Activated CD8-positive, alpha-beta T cell treated with anti-CD3 and anti-CD28 coated beads for 36 hours (primary cell): ENCODE measurements around the gene PDE6A. TPM values are rescaled to one million over a fixed set of nuclear protein-coding genes. Genes with fewer than 3 reads are reported as not detected.

ENCODE experiments used
- ATAC-seq: fragments of 200-7000 bp; cut with Tn5 transposase; one replicate; pipeline ENCODE4 v1.10.0; 2021; ENCODE audit warnings: mild to moderate bottlenecking, moderate library complexity
- CTCF ChIA-PET: fragments of 350-600 bp; sonication (Branson Sonifier 250); formaldehyde crosslinking; loops from one replicate; lab custom pipeline; 2021; ENCODE audit warnings: antibody characterized with exemption; lab: Charles Lee
- POLR2A ChIA-PET: fragments of 350-600 bp; sonication (Branson Sonifier 250); formaldehyde crosslinking; loops from one replicate; lab custom pipeline; 2021; ENCODE audit warnings: antibody characterized with exemption; lab: Charles Lee
- DNase-seq: peaks from one replicate; pipeline ENCODE4 v3.0.0-alpha.2; 2020
- H3K27ac Mint-ChIP-seq: one replicate; pipeline ENCODE4 v1.8.0; 2021; ENCODE audit warnings: mild to moderate bottlenecking, mixed read lengths
- H3K27me3 Mint-ChIP-seq: one replicate; pipeline ENCODE4 v1.8.0; 2021; ENCODE audit warnings: mixed read lengths
- H3K36me3 Mint-ChIP-seq: one replicate; pipeline ENCODE4 v1.8.0; 2021; ENCODE audit warnings: low read depth, mixed read lengths
- H3K4me1 Mint-ChIP-seq: one replicate; pipeline ENCODE4 v1.8.0; 2021; ENCODE audit warnings: low read depth, mixed read lengths
- H3K4me3 Mint-ChIP-seq: one replicate; pipeline ENCODE4 v1.8.0; 2021; ENCODE audit warnings: mild to moderate bottlenecking, moderate library complexity, mixed read lengths
- H3K9me3 Mint-ChIP-seq: one replicate; pipeline ENCODE4 v1.8.0; 2021; ENCODE audit warnings: mixed read lengths
- CTCF ChIP-seq: fragments of 200-600 bp; IDR thresholded peaks from one replicate; pipeline ENCODE4 v1.8.0; 2022; ENCODE audit warnings: antibody characterized with exemption, mild to moderate bottlenecking
- intact Hi-C: fragments of 100-400 bp; cut with micrococcal nuclease; formaldehyde crosslinking; loops from one replicate; pipeline ENCODE4 v1.10.0; 2022
- total RNA-seq, 2 experiments: library from RNA; stranded (reverse); gene quantifications; one replicate each; pipeline ENCODE4 v1.2.3, GENCODE V29; 2021

PDE6A gene
- total RNA-seq, 2 experiments from 2014 or later = not detected

GRCh38 chr5:149936700-149937091 is 7.9 kb downstream of the PDE6A start:
- POLR2A ChIA-PET = no interaction called here

GRCh38 chr5:149936044-149936699 is 8.4 kb downstream of the PDE6A start:
- H3K27ac Mint-ChIP-seq = no peak overlapping the region
- H3K27me3 Mint-ChIP-seq = peaks cover 11% of the 10 kb centered on the region
- DNase-seq = no peak
- ATAC-seq = no peak
- no peaks in the 10 kb centered on the region for H3K36me3 Mint-ChIP-seq
- no peak for TF ChIP-seq CTCF
- ChIA-PET CTCF (interaction anchor here (1.1 to 4.5 kb wide), 5 partner anchors 18 to 110 kb away, joined by 3 to 27 read pairs (median 3); partner anchors contain the start of gene SLC26A2), POLR2A (no interaction called here)
- H3K4me1 Mint-ChIP-seq = no peaks in the 10 kb centered on the region
- H3K4me3 Mint-ChIP-seq = no peak overlapping the region
- H3K9me3 Mint-ChIP-seq = no peaks in the 10 kb centered on the region
- intact Hi-C loops = no loop called here

More at GRCh38 chr5:149936700-149937091, 7.9 kb downstream of the PDE6A start:
- H3K27ac Mint-ChIP-seq = no peak overlapping the region
- CTCF ChIA-PET = interaction anchor here (1.1 to 4.5 kb wide), 5 partner anchors 9 to 110 kb away, joined by 3 to 27 read pairs (median 3); partner anchors contain the start of gene SLC26A2
- H3K4me1 Mint-ChIP-seq = no peaks in the 10 kb centered on the region
- no peak for DNase-seq
- H3K27me3 Mint-ChIP-seq = peaks cover 10% of the 10 kb centered on the region
- no peak for ATAC-seq
- no peak overlapping the region for H3K4me3 Mint-ChIP-seq
- intact Hi-C loops = no loop called here
- no peaks in the 10 kb centered on the region for H3K9me3 Mint-ChIP-seq
- TF ChIP-seq CTCF = no peak
- H3K36me3 Mint-ChIP-seq = no peaks in the 10 kb centered on the region

- no peak for DNase-seq
- H3K4me1 Mint-ChIP-seq = peaks cover 3% of the 10 kb centered on the region
- CTCF ChIA-PET = interaction anchor here (1.0 to 4.5 kb wide), 6 partner anchors 18 to 109 kb away, joined by 3 to 27 read pairs (median 4); partner anchors contain the start of gene SLC26A2
- POLR2A ChIA-PET = interaction anchor here (0.9 kb wide), 1 partner anchor 13 kb away, joined by 3 read pairs; no protein-coding TSS in a partner anchor
- no peaks in the 10 kb centered on the region for H3K9me3 Mint-ChIP-seq
- H3K36me3 Mint-ChIP-seq = no peaks in the 10 kb centered on the region
- no peak for ATAC-seq
- peaks cover 16% of the 10 kb centered on the region for H3K27me3 Mint-ChIP-seq
- H3K27ac Mint-ChIP-seq = no peak overlapping the region
- no peak for TF ChIP-seq CTCF
- no peak overlapping the region for H3K4me3 Mint-ChIP-seq
- intact Hi-C loops = no loop called here
These were observed 9.1 kb downstream of the PDE6A start for GRCh38 chr5:149935431-149935901.

- Mint-ChIP-seq H3K27ac (no peak overlapping the region), H3K4me1 (peaks cover 3% of the 10 kb centered on the region), H3K27me3 (peaks cover 19% of the 10 kb centered on the region), H3K36me3 (no peaks in the 10 kb centered on the region), H3K9me3 (no peaks in the 10 kb centered on the region), H3K4me3 (no peak overlapping the region)
- DNase-seq = no peak
- POLR2A ChIA-PET = no interaction called here
- TF ChIP-seq CTCF = no peak
- no peak for ATAC-seq
- CTCF ChIA-PET = interaction anchor here (1.7 to 4.5 kb wide), 2 partner anchors 28 to 103 kb away, joined by 5 to 27 read pairs; partner anchors contain the start of gene SLC26A2
- intact Hi-C loops = no loop called here
These were observed 11.9 kb downstream of the PDE6A start for GRCh38 chr5:149932445-149933350.
